NK-92 (cell line): ENCODE measurements around the gene FLOT2.
"Not testable (repeated sequence)": the region's sequence is repeated elsewhere in the genome, so short reads cannot be mapped to it uniquely, and the experiment has no call there.

Experiments used
- DNase-seq: peaks from one replicate; lab custom pipeline; 2025; ENCODE audit not compliant: unreplicated experiment; lab: John Stamatoyannopoulos, UW

FLOT2 gene, protein sequence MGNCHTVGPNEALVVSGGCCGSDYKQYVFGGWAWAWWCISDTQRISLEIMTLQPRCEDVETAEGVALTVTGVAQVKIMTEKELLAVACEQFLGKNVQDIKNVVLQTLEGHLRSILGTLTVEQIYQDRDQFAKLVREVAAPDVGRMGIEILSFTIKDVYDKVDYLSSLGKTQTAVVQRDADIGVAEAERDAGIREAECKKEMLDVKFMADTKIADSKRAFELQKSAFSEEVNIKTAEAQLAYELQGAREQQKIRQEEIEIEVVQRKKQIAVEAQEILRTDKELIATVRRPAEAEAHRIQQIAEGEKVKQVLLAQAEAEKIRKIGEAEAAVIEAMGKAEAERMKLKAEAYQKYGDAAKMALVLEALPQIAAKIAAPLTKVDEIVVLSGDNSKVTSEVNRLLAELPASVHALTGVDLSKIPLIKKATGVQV

DNA sequence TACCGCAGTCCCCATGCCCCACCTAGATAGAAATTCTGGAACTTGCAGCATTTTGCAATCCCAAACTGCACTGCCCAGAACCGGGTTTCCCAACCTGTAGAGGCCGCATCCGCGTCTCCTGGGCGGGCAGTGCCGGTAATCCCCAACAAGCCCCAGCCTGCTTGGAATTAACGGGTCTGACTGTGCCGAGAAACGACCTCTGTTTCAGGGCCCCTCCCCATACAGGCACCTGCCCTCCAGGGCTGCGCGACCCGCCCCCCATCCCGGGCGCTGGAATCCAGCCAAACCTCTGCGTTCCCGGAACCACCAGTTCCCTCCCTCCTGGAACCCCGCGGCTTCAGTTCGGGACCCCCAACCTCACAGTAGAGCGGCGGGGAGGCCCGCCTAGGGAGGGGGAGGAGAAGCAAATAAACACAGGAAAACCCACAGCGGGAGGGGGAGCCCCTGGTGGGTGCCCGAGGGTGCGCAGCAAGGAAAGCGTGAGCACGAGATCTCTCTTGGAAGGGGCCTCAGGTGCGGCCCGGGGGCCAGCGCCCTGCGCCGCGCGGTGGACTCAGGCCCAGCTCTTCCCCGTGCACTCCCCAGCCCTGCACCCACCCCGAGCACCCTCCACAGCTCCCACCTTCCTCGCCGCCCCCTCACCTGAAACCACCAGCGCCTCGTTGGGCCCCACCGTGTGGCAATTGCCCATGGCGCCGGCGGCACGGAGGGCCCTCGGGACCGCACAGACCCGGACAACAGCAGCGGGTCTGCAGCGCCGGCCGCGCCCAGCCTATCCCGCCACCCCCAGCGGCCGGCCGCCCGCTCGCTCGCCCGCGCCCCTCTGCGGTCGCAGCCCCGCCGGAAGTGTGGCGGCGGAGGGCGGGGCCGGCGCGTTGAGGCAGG, at the start of gene FLOT2:
Gene FLOT2 (minus strand): TSS at position 850 of the 885 bp plus-strand sequence. CDS start 159 bp downstream, at position 691.
- DNase-seq, result no peak

DNA sequence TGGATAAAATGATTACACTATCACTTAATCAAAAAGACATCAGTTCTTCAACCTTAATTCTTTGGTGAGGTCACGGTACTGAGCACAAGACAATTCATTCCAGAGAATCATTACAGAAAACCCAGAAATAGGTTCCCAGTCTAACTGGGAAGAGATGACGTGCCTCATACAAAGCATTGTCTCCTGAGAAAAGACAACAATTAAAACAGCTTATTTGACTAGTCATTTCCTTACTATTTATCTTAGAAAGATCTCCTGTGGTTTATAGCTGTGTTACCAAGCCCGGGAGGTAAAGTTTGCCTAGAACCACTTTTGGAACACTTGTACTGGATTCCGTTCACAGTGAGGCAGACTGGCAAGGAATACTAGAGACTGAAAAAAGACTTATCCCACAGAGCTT, 48.7 kb upstream of the FLOT2 start:
- no peak for DNase-seq

DNA sequence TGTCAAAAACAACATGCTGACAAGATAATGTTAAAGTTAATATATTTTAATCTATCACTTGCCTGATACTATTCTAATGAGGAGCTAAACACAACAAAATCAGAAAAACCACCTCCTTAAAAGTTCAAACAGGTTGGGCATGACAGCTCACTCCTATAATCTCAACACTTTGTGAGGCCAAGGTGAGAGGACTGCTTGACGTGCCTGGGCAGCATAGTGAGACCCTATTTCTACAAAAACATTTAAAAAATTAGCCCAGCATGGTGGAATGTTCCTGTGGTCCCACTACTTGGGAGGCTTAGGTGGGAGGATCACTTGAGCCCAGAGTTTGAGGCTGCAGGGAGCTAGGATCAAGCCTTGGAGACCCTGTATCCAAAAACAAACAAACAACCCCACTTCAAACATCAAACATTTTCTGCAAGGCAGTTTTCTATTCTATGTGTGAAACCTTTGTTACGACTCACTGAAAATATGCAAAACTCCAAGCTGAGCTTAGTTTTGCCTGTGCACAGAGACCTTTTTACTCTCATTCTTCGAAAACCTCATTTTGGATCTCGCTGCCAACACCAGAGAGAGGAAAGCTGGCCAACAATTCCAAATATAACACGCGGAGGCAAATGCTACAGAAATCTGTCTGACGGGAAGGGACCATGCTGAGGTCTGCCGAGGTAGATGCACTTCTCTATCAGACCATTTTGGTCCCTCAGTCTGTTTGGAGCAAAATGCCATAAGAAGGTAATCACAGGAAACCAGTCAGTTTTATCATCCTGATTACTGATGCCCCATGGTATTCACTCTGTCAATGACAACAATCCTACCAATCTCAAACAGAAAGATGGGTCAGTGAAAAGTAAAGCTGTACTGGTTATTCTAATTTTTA, 47.6 kb upstream of the FLOT2 start:
- no peak for DNase-seq

DNA sequence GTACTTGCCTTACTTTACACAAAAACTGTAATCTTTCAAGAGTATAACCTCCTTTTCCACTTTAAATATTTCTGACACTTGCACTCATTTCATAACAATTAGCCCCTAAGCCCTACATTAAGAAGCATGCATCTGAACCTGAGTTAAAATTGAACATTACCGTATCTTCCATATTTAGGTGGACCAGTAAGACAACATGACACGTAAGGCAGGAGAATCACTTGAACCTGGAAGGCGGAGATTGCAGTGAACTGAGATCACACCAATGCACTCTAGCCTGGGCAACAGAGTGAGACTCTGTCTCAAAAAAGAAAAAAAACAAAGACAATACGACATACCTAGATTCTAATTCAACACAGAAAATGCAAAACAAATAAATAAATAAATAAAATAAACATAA, 46.8 kb upstream of the FLOT2 start:
- DNase-seq, result no peak

DNA sequence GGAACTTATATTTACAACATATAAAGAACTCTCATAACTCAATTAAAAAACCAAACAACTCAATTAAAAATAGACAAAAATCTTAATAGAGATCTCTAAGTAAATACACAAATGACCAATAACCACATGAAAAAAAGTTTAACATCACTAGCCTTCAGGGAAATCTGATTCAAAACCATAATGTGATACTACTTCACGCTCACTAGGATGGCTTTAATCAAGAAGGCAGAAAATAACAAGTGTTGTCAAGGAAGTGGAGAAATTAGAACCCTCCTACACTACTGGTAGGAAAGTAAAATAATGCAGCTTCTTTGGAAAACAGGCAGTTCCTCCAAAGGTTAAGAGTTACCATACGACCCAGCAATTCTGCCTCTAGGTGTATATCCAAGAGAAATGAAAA, 45.4 kb upstream of the FLOT2 start:
- no peak for DNase-seq

DNA sequence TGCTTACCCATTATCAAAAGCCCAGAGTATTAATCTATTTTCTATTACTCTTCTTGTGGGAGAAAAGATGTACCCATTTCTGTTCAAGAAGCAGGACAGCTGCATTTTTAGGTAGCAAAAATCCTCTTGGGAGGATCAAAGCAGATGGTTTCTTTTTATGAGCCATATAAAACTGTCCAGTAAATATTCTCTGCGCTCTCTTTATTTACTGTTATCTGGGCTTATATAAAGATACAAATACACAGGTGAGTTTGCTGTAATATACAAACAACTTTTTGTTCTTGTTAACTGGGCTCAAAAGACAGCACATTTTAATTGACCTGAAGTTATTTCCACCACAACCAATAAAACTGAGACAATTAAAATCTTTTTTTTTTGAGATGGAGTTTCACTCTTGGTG, 43.7 kb upstream of the FLOT2 start:
- DNase-seq, result no peak

DNA sequence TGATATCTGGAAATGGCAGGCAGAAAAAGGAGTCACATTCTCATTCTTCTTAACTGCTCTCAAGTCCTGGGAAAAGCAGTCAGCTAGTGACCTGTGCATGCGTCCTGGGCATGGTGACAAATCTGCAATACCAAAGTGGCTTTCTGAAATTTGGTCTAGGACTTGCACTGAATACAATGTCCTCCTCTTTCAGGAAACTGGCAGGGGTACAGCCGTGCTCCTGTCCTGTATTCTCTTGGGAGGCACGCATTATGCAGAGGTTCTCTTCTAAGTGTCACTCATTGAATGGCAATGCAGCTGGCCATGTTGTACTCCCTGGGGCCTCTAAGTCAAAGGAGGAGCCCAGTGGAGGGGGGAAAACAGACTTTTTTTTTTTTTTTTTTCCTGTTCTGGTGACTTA, 43.1 kb upstream of the FLOT2 start:
- DNase-seq, result no peak

DNA sequence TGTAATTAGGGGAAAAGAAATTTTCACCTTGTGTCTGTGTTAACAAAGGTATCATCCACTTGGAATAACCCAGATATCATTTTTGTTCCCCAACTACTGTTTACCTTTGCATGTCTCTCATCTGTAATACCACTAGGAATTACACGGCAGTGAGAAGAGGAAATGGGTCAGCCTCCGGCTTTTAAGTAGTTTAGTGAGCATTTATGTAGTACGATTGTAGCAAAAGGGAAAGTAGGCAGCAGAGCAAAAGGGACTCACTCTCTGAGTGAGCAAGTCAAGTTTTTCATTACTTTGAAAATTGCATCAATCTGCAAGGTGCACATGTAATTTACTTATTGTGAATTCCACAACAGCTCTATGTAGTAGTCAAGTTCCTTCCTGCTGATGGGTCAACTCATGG, 42.6 kb upstream of the FLOT2 start:
- no peak for DNase-seq

DNA sequence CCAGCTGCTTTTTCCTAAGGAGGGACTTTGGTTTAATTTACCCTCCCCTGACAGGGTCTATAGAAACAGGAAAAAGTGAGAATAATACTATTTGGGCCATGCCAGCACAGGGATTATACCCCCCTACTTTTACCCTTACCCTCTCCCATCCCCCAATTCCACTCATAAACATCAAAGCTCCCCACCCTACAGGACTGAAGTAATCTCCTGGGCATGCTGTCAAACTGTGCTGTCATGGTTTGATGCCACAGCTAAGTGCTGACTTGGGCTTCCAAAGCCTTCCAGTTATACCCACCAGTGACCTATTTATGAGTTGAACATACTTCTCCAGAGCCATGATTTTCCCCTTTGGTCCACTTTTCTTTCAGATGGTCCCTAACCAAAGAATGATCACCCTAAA, 41.0 kb upstream of the FLOT2 start:
- no peak for DNase-seq

DNA sequence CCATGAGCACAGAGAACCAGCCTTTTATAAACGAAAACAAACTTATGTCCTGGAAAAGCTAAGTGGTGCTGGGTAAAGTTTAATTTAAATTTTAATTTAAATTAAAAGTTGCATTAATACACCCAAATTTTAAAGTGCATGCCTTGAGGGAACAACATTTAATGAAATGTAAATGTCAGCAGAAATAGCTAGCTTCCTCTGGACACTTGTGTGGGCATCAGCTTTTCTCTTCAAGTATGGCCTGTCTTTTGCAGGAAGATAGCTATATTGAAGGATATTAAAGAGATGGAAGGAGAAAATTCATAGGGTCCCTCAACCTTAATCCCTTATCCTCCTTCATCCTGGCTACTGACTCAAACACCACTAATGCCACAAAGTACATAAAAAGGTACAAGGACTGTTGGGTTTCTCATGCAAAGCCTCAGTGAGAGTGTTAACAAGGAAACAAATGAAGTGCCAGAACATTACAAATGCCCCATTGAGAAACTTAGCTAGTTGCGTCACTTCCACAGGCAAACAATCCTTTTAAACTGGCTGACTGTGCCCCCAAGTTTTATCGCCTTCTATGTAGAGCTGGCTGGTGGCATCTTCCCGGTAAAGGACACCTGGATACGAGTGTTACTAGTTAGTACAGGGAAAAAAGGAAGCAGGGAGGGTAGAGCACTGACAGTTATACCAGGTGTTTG, 39.7 kb upstream of the FLOT2 start:
- DNase-seq, result no peak

DNA sequence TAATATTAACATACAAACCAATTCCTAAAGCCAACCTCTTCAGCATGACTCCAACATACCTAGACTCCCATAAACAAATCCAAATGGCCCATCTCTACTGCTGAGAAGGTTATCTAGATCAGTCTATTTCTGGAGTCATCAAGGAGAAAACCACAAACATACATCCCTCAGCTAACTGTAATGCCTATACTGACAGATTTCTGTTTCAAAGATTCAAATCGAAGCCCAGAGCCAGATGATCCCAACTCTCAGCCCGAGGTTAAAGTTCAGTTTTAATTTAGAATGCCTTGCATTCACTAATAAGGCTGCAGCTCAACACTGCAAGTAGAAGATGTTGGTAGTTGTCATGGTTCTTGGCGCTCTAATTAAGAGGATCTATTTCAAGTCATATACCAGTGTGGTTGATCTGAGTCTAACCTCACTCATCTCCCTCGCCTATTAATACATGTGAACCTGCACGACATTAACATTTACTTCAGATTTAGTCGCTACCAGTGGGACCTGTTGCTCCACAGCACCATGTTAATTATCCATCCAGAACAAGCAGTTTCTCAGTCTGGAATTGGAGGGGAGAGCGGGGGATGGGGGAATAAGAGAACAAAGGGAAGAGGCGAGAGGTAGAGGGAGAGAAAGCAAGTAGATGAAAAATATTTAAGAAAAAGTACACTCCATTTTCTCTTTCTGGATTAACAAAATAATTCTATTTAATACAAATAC, 38.4 kb upstream of the FLOT2 start:
- no peak for DNase-seq

DNA sequence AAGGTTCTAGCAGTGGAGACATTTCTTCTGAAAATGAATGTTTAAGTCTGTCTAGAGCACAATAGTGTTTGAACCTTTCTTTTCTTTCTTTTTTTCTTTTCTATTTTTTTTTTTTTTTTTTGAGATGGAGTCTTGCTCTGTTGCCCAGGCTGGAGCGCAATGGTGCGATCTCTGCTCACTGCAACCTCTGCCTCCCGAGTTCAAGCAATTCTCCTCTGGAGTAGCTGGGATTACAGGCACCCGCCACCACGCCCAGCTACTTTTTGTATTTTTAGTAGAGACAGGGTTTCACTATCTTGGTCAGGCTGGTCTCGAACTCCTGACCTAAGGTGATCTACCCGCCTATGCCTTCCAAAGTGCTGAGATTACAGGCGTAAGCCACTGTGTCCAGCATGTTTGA, 37.0 kb upstream of the FLOT2 start:
- DNase-seq, result not testable (repeated sequence)

DNA sequence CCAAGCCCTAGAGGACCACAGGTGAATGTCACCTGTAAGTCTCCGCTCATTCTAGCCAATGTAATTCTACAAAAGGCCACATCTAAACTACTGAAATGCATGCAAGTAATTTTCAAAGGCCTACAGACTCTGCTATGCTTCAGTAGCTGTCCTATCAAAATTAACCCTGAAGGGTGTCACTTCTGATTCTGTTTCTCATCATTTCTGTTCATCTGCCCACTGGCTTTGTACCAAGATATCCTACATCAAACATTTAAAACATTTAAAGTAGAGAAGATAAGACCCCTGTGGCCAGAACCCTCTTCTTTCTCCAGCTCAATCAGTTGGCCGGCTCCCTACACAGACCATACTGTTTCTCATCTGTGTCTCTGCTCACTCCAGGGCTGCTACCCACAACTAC, 32.3 kb upstream of the FLOT2 start:
- no peak for DNase-seq

DNA sequence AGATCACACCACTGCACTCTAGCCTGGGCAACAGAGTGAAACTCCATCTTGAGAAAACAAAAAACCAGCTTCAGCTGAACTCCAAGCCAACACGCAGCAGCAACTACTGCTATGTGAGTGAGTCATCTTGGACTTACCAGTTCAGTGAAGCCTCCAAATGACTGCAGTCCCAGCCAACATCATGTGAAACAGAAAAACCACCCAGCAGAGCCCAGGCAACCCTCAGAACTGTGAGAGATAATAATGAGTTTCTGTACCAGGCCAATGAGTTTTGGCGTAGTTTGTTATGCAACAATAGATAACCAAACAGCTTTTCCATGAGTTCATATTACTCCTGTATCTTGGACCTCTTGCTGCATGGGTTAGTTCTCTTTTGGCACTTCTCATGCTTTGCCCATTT, 30.5 kb upstream of the FLOT2 start:
- no peak for DNase-seq

DNA sequence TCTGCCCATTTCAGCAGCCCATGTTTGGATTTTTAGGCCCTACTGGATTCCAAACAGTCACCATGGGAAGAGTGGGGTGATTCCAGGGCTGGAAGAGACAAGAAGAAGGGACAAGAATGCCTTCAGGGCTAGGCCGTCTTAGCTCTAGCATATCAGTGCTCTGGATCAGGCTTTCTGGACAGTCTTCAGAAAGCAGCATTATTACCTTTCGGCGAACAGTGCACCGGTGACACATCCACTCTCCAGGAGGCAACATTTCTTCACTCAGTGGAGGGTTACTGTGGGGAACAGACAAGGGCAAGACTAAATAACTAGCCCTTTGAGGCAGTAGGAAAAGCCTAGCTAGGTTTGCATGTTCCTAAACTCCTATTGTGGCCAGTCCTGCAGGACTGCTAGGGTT, 29.3 kb upstream of the FLOT2 start:
- DNase-seq, result no peak

DNA sequence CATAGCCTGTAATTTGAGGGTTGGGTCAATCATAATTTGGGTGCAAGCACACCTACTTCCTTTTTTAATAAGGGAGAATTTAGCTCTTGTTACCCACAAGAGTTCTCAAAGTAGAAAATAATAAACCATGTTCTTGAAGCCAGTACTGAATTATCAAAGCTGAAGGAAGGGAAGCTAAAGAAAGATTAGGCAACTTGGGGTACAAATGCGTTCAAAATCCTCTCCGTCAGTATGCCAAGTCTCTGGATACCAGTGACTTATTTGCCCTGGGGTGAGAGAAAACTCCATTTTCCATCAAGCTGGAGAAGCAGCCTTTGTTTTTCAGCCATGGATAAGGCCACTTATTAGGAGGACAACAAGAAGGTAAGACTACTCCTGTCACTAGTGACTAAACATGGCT, 28.8 kb upstream of the FLOT2 start:
- no peak for DNase-seq

DNA sequence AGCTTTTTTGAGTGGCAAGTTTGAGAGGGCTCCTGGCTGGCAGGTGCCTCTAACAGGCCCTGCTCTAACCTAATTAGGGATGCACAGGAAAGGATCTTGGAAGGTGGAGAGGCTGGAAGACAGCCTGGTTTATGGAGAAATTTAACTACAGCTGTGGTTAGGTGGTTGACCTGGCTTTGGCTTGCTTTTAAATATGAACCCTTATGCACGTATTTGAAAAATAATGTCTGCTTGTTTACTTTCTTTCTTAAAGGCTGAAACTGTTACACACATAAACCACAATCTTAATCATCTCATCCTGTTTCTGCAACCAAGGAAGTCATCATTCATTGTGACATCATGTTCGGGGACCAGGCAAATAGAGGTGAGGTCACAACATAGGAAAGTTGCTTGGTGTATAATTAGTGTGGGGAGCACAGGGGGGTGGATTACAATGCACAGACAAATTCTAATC, 28.4 kb upstream of the FLOT2 start:
- DNase-seq, result no peak

DNA sequence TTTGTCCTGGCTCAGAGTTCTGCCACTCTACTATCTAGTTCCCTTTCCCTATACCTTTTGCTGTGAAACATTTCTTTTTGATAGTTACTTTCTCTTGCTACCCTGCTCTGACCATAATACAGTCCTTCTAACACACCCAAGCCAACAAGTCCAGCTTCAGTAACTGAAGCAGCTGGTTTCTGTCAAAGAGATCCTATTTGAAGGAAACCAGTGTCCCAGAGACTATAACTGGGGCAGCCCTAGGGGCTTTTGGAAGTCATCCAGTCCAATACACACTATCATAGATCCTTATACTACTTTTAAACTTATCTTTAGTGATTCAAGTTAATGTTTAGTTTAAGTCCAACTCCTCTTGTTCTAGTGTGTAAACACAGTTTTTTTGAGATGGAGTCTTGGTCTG, 22.7 kb upstream of the FLOT2 start:
- no peak for DNase-seq

DNA sequence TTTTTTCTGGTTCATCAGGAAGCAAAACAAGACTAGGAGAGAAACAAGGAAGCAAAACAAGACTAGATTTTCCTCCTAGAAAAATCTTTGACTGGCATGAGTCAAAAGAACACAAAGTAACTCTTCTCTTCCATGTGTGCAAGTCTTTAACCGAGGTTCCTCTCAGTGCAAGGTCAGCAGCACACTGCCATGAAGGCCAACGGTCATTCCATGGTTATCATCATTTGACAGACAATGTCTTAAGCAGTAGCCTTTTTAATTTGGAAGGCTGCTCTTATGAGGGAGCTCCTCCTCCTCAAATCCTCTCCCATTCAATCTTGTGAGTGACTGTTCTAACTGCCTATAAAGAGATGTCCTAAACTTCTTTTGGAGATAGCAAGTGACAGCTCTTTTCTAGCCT, 20.8 kb upstream of the FLOT2 start:
- no peak for DNase-seq

DNA sequence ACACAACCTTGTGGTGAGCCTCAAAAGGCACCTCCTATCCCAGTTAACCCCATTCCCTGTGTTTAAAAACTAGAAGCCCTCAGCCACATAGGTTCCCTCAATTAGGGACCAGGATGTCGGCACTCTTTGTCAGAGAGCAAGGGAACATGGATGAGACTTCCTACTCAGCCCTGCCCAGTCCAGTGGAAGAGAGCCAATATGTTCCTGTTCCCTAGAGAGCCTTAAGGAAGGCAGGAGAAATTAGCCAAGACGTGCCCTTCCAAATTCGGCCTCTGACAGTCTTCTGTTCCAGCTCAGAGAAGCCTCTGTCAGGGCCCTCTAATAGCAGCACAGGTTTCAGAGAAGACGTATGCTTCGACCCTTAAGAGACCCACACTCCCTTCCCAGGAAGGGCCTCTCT, 19.9 kb upstream of the FLOT2 start:
- DNase-seq, result no peak
